ENCODE measurements around the gene FNIP2.
"Not testable (repeated sequence)": the region's sequence is repeated elsewhere in the genome, so short reads cannot be mapped to it uniquely, and the experiment has no call there.

FNIP2 gene

DNA sequence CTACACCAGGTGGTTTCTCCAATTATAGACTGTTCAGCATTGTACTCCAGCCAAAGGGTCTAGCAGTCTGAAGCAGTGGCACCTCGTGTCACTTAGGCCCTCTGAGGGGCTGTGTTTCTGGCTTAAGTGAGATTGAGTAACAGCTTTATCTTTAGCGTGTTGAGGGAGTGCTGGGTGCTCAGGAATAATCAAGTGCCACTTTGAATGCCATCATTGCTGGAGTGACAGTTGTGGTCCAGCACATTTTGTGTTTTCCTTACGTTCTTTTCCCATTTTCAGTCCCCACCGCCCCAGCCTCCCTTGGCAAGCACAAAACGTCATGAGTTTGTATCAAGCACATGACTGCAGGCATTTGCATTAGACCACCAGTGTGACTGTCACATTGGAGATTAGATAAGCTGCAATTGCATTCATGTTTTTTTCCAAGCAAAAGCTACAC, 58.7 kb downstream of the FNIP2 start:
- TF ChIP-seq, protein P1, sequence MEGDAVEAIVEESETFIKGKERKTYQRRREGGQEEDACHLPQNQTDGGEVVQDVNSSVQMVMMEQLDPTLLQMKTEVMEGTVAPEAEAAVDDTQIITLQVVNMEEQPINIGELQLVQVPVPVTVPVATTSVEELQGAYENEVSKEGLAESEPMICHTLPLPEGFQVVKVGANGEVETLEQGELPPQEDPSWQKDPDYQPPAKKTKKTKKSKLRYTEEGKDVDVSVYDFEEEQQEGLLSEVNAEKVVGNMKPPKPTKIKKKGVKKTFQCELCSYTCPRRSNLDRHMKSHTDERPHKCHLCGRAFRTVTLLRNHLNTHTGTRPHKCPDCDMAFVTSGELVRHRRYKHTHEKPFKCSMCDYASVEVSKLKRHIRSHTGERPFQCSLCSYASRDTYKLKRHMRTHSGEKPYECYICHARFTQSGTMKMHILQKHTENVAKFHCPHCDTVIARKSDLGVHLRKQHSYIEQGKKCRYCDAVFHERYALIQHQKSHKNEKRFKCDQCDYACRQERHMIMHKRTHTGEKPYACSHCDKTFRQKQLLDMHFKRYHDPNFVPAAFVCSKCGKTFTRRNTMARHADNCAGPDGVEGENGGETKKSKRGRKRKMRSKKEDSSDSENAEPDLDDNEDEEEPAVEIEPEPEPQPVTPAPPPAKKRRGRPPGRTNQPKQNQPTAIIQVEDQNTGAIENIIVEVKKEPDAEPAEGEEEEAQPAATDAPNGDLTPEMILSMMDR (IDR thresholded peaks at IDR 0.05; ENCODE audit: low read depth, low read length, missing control alignments) = no peak
- in situ Hi-C loops (cut with HindIII; ENCODE audit: low pct_ligation_motif_present, low sequenced_read_pairs) = no loop called here
- H3K27me3 ChIP-seq (replicated peaks) = no peaks in the 10 kb centered on the region
- H3K36me3 ChIP-seq (replicated peaks) = no peaks in the 10 kb centered on the region
- DNase-seq = no peak
- no peak overlapping the region for H3K27ac ChIP-seq
- no peak overlapping the region for H3K4me3 ChIP-seq (ENCODE audit: low read depth, low read length)

DNA sequence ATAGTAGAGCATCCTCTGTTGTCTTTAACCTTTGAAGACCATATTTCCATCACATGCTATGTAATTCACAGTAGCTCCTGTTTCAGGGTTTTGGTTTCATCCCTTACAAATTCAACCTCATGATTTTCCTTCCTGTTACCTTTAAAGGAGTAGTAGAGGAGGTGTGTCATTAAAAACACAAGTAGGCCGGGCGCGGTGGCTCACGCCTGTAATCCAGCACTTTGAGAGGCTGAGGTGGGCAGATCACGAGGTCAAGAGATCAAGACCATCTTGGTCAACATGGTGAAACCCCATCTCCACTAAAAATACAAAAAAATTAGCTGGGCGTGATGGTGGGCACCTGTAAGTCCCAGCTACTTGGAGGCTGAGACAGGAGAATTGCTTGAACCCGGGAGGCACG, 59.3 kb downstream of the FNIP2 start:
- H3K27me3 ChIP-seq (replicated peaks); in situ Hi-C loops (cut with HindIII; ENCODE audit: low pct_ligation_motif_present, low sequenced_read_pairs); DNase-seq; H3K36me3 ChIP-seq (replicated peaks); H3K27ac ChIP-seq; H3K4me3 ChIP-seq (ENCODE audit: low read depth, low read length): not testable (repeated sequence)

DNA sequence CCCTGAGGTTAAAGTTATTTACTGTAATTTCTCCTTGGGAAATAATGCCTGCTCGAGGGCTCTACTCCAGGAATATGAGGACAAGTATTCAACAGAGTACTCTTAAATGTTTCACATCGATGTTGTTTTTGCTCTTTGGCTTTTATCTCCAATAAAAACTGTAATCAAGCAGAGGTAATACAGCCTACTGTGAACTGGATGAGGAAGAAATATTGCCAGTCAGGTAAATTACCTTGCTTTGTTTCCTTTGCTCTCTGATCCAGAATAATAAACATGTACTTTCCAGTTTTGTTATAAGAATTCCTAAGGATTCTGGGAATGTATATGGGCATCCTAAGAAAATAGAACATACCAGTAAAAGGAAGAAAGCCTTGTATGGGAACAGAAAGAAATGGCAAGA, 60.4 kb downstream of the FNIP2 start:
- Histone ChIP-seq H3K27ac (no peak overlapping the region), H3K36me3 (replicated peaks) (no peaks in the 10 kb centered on the region), H3K27me3 (replicated peaks) (no peaks in the 10 kb centered on the region), H3K4me3 (ENCODE audit: low read depth, low read length) (no peak overlapping the region)
- TF ChIP-seq, protein P1 (IDR thresholded peaks at IDR 0.05; ENCODE audit: low read depth, low read length, missing control alignments) = no peak
- in situ Hi-C loops (cut with HindIII; ENCODE audit: low pct_ligation_motif_present, low sequenced_read_pairs) = no loop called here
- no peak for DNase-seq

DNA sequence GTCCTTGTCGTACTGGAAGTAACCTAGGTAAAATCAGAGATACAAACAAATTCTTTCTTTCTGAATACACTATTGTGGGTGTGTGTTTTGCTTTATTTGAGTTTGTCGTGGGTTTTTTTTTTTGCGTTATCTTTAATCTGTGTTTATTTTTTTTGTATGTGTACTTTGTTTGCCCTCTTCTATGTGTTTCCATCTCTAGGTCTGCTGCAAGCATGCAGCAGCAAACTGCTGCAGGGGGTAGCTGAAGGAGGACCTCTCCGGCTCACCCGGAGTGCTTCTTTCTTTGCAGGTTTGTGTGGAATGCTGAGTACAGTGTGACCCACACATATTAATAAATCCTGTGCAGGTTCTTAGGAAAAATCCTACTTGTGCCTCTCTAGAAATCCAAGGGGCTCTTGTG, 64.8 kb downstream of the FNIP2 start:
- in situ Hi-C loops (cut with HindIII; ENCODE audit: low pct_ligation_motif_present, low sequenced_read_pairs) = no loop called here
- Histone ChIP-seq H3K27ac (no peak overlapping the region), H3K27me3 (replicated peaks) (no peaks in the 10 kb centered on the region), H3K4me3 (ENCODE audit: low read depth, low read length) (no peak overlapping the region), H3K36me3 (replicated peaks) (peaks cover 3% of the 10 kb centered on the region)
- TF ChIP-seq, protein P1 (IDR thresholded peaks at IDR 0.05; ENCODE audit: low read depth, low read length, missing control alignments) = no peak
- no peak for DNase-seq

DNA sequence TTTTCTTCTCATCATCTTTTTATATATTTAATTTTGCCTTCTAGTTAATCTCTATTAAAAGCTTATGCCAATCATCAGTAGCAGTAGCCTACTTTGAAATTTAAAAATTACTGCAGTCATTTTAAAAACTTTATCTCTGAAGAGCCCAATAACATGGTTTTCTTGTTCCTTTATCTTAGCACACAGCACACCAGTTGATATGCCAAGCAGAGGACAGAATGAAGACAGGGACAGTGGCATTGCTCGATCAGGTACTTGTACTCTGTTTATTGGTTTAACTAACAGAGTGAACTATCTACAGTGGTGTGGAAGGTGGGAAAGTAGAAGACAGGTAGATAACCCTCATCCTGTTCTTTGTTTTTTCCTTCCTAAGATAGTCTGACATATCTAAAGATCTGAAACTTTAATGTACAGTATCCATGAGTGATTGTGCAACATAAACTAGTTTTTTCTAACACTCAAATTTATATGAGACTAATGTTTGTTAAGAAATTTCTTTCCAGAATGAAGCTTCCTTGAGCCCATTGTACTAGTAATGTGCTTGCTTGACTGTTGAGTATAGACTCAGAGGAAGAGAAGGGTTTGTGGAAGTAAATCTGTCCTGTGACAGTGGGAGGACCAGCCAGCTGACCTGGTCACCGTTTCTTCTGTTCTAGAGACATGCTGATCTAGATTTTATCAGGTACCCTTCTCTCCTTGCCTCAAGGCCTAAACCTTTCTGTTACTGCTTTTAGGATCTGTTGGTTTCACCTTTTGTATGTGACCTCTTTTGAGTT, 66.6 kb downstream of the FNIP2 start:
- DNase-seq = no peak
- in situ Hi-C loops (cut with HindIII; ENCODE audit: low pct_ligation_motif_present, low sequenced_read_pairs) = no loop called here
- Histone ChIP-seq H3K27me3 (replicated peaks) (no peaks in the 10 kb centered on the region), H3K4me3 (ENCODE audit: low read depth, low read length) (no peak overlapping the region), H3K36me3 (replicated peaks) (peaks cover 3% of the 10 kb centered on the region), H3K27ac (no peak overlapping the region)
- TF ChIP-seq, protein P1 (IDR thresholded peaks at IDR 0.05; ENCODE audit: low read depth, low read length, missing control alignments) = no peak

DNA sequence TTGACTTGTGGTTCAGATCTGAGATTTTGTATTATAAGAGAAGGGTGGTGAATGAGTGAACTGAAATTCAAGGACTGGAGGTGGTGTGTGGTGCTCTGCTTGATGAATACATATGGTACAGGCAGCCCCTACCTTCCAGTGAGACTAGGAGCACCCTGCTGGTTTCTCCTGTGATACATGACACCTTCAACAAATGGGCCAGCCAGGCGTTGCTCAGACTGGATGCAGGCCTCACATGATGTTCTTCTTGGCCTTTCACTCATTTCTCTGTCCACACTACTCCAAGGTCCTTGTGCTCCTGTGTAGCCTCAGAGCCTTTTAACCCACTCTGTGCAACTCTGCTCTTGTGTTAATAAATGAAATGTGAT, 67.2 kb downstream of the FNIP2 start:
- in situ Hi-C loops (cut with HindIII; ENCODE audit: low pct_ligation_motif_present, low sequenced_read_pairs) = no loop called here
- H3K36me3 ChIP-seq (replicated peaks) = peaks cover 3% of the 10 kb centered on the region
- no peaks in the 10 kb centered on the region for H3K27me3 ChIP-seq (replicated peaks)
- DNase-seq = no peak
- TF ChIP-seq, protein P1 (IDR thresholded peaks at IDR 0.05; ENCODE audit: low read depth, low read length, missing control alignments) = no peak
- no peak overlapping the region for H3K27ac ChIP-seq
- no peak overlapping the region for H3K4me3 ChIP-seq (ENCODE audit: low read depth, low read length)
